Stimulated activated CD4-positive, alpha-beta T cell treated with anti-CD3 and anti-CD28 coated beads, Interleukin-4, amount 100 ng/mL, for 4 hours (primary cell): ENCODE data around the gene MAP3K6.

ENCODE experiments used
- DNase-seq, 2 experiments: peaks; one replicate each; pipeline ENCODE4 v3.0.0-alpha.2; 2020

The MAP3K6 gene

DNA sequence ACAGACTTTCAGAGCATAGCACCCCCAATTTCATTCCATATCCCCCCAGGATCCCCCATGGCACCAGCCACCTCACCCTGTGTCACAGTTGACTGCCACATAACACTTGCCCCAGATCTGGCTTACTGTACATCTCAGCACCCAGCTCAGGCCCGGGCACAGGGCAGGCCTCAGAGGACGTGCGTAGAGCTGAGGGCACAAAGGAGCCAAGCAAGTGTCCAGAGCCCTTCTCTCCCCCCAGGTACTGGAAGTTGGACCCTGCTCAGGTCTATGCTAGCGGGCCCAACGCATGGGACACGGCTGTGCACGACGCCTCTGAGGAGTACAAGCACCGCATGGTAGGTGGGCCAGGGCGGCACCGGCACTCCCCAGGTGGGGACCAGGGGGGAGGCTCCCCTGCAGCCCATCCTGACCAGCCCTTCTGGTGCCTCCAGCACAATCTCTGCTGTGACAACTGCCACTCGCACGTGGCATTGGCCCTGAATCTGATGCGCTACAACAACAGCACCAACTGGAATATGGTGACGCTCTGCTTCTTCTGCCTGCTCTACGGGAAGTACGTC is 33.0 kb downstream of the MAP3K6 start:
- no peak for DNase-seq

- peak in 1 of 2 experiments; percentile 49 for DNase-seq
Observed at GRCh38 chr1:27332536-27333281, 34.1 kb downstream of the MAP3K6 start.

GRCh38 chr1:27331922-27332321 is 34.8 kb downstream of the MAP3K6 start:
- no peak for DNase-seq

- no peak for DNase-seq
Observed at GRCh38 chr1:27331426-27331825, 35.3 kb downstream of the MAP3K6 start.

DNA sequence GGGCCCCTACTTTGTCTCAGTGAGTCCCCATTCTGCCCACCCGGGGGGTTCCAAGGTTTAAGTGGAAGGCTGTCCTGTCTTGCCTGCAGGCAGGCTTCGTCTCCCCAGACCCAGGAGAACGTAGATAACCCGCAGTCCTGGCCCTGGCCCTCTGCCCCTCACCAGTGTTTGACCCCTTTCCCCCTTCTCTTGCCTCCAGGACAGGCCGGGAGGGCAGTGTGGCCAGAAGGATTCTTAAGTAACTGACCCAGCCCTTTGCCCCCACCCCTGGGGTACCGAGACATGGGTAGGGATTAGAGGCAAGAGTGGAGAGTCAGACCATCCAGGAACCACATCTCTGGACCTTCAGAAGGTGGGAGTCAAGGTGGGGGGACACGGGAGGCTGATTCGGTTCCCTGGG is 36.0 kb downstream of the MAP3K6 start:
- no peak for DNase-seq

- DNase-seq: no peak
Observed at GRCh38 chr1:27327964-27328363, 38.8 kb downstream of the MAP3K6 start.

- DNase-seq: no peak
Observed at GRCh38 chr1:27325286-27325685, 41.5 kb downstream of the MAP3K6 start.

DNA sequence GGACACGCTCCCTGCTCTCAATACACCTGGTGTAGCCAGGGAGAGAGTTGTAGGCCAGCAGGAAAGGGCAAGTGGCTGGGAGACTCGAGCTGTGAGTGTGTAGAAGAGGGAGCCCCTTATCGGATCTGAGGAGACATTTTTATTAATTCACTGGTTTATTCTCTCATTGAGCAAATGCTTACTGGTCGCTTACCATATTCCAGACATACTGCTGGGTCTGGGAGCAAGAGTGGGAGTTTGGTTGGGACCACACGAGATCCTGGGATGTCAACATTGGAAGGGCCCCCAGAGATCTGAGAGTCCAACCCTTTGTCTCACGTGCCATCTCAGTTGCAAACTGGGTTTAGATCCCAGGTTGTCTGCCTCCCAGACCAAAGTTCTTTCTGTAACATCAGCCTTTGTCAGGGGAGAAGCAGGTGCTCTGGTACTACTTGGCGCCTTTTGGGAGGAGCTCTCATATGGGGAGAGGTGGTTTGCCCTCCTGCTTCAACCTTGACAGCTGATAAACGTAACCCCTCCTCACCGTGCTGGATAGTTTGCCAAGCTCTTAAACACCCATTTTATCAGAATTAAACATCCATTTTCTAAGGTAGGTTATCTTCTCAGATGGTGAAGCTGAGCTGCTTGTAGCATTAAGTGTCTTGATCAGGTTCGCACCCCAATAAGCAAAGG is 44.1 kb downstream of the MAP3K6 start:
- DNase-seq: no peak

DNA sequence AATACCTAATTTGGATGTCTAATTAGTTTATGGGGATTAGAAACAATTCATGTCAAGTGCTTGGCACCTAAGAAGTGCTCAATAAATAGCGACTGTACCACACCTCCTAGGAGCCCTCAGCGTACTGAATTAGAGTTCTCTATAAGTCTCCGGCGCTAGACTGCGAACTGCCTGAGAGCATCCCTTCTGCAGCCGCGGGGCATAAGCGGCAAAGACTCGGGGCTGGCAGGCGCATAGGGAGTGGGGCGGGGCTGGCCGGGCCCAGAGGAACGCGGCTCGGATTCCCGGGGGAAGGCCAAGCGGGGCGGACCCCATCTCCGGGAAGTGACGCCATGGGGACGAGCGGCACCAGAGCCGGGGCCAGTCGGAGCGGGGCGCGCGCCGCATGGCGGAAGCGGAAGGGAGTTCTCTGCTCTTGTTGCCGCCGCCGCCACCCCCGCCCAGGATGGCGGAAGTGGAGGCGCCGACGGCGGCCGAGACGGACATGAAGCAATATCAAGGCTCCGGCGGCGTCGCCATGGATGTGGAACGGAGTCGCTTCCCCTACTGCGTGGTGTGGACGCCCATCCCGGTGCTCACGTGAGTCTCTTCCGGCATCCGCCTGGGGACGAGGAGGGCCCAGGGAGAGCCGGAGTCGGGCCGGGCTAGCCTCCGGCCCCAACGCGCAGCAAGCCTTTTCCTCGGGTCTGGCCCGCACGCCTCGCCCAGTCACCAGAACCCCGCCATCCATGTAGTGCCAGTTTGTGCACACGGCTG is 44.8 kb downstream of the MAP3K6 start, which contains the start of gene TMEM222:
Gene TMEM222, plus strand, starts transcription at position 351 of the 756 bp plus-strand sequence. Its CDS starts 35 bp downstream, at position 386.
- DNase-seq: peak; percentile 96

DNA sequence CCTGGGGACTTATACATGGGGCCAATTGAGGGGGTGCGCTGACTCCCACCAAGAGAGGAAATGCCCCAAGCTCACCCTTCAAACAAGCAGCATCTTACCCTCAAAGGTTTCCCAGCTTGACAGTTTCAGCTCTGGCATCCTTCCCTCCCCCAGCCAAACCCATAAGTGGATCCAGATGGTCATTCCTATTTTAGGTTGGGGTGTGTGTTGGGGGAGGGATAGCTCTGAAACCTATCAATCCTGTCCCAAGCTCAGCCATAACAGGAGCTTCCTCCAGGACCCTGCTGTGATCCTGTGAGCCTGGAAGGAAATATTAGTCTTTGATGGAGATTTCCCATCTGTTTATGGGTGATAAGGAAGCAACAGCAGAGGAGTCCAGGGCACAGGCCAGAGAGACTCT is 48.2 kb downstream of the MAP3K6 start:
- no peak for DNase-seq

- DNase-seq: no peak
Observed at GRCh38 chr1:27318136-27318535, 48.6 kb downstream of the MAP3K6 start.

DNA sequence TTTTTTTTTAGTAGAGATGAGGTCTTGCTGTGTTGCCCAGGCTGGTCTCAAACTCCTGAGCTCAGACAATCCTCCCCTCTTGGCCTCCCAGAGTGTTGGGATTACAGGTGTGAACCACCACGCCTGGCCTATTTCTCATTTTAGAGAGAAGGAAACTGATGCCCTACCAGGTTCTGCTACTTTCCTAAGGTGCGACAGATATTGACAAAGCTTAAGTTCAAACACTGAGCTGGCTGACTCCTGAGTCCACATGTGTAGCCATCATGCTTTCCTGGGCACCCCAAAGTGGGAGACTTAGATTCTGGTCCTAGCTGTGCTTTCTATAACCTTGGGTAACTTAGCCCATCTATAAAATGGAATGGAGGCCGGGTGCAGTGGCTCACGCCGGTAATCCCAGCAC is 49.9 kb downstream of the MAP3K6 start:
- DNase-seq: no peak

DNA sequence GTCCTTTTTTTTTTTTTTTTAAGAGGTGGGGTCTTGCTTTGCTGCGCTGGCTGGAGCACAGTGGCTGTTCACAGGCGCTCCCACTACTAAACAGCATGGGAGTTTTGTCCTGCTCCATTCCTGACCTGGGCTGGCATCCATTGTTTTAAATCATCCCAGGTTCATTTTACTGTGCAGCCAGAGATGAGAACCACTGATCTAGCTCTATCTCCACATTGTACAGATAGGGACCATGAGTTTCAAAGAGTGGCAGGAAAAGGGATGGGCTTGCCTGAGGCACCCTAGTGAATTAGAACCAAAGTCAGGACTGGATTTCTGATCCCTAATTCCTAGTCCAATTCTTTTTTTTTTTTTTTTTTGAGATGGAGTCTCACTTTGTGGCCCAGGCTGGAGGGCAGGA is 52.0 kb downstream of the MAP3K6 start:
- DNase-seq: no peak

- DNase-seq: no peak
Observed at GRCh38 chr1:27314169-27314568, 52.6 kb downstream of the MAP3K6 start.

DNA sequence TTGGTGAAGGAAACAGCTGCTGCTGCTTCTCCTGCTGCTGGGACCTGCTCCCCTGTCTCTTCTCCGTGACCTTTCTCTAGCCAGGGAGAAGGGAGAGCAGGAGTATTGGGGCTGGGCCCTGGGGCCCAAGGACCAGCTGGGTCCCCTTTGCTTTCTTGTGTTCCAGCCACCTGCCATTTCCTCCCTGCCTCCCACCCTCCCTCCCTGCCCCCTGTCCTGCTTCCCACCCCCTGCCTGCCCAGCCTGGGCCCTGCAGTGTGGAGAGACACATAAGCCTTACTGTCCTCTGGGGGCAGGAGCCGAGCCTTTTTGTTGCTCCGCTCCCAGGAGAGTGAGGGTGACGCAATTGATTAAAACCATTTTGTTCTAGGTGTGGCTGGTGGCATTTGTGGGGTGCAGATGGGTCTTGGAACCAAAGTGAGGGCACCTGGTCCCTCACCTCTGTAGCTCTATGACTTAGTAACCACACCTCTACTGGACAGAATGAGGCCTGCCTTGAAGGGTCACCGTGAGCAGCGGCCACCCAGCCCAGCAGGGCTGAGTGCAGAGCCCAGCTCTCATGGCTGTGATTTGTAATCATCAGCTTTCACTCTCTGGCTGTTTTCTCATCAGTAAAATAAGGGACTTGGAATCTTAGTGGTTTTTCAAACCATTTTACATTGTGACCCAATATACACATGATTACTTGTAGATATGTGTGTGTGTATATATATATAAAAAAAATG is 58.7 kb downstream of the MAP3K6 start:
- no peak for DNase-seq

GRCh38 chr1:27306892-27307761 is 59.6 kb downstream of the MAP3K6 start:
- DNase-seq: no peak

DNA sequence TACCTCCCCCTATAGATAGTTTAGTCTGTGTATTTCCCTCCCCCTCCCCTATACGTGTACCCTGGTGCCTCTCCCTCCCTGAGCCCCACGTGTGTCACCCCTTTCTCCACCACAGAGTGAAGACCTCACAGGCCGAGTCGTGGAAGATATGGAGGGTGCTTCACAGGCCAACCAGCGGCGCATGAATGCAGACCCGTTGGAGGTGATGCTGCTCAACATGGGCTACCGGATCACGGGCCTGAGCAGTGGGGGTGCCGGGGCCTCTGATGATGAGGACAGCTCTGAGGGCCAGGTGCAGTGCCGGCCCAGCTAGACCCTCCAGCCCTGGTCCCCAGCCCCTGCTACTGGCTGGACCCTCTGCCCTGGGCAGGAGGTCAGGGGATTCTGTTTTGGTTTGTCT is 60.7 kb downstream of the MAP3K6 start:
- no peak for DNase-seq
